Measurements from ENCODE around the gene NUDT2.
"Not testable (repeated sequence)": the region's sequence is repeated elsewhere in the genome, so short reads cannot be mapped to it uniquely, and the experiment has no call there.

NUDT2 gene

GRCh38 chr9:34343090-34343489 is 13.7 kb downstream of the NUDT2 start:
- H3K4me3 Mint-ChIP-seq, result no peak overlapping the region
- peaks cover 81% of the 10 kb centered on the region for H3K36me3 Mint-ChIP-seq (ENCODE audit: low read depth)
- H3K27me3 Mint-ChIP-seq, result no peaks in the 10 kb centered on the region
- intact Hi-C loops (cut with micrococcal nuclease), result no loop called here
- H3K4me1 Mint-ChIP-seq (ENCODE audit: low read depth), result peaks cover 40% of the 10 kb centered on the region
- H3K9me3 Mint-ChIP-seq, result no peaks in the 10 kb centered on the region
- H3K27ac Mint-ChIP-seq, result peak overlapping the region; percentile 78

DNA sequence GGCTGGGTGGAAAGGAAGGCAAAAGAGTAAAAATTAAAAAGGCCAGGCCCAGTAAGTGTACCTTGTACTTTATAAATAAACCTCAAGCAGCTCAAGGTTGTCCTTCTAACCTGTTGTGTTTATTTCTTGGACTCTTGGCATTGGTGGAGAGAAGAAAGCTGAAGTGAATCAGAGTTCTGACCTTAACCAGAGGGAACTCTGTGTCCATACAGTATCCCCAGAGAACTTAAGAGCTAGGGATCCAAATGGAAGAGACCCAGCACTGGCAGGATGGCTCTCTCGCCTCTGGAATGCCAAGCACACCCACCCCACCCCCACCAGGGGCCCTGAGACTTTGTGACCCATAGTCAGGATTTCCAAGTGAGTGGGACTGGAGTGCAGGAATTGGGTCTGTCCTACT is 14.2 kb downstream of the NUDT2 start:
- H3K4me1 Mint-ChIP-seq (ENCODE audit: low read depth), result peaks cover 40% of the 10 kb centered on the region
- intact Hi-C loops (cut with micrococcal nuclease), result no loop called here
- peaks cover 77% of the 10 kb centered on the region for H3K36me3 Mint-ChIP-seq (ENCODE audit: low read depth)
- H3K27me3 Mint-ChIP-seq, result no peaks in the 10 kb centered on the region
- H3K27ac Mint-ChIP-seq, result peak overlapping the region; percentile 78
- no peaks in the 10 kb centered on the region for H3K9me3 Mint-ChIP-seq
- H3K4me3 Mint-ChIP-seq, result no peak overlapping the region

- H3K4me1 Mint-ChIP-seq (ENCODE audit: low read depth), result peaks cover 18% of the 10 kb centered on the region
- no peak overlapping the region for H3K4me3 Mint-ChIP-seq
- intact Hi-C loops (cut with micrococcal nuclease), result no loop called here
- H3K27me3 Mint-ChIP-seq, result no peaks in the 10 kb centered on the region
- H3K9me3 Mint-ChIP-seq, result no peaks in the 10 kb centered on the region
- peaks cover 64% of the 10 kb centered on the region for H3K36me3 Mint-ChIP-seq (ENCODE audit: low read depth)
- peak overlapping the region; percentile 17 for H3K27ac Mint-ChIP-seq
These were observed 17.8 kb downstream of the NUDT2 start for GRCh38 chr9:34346873-34347799.

GRCh38 chr9:34347800-34348158 is 18.4 kb downstream of the NUDT2 start:
- peaks cover 64% of the 10 kb centered on the region for H3K36me3 Mint-ChIP-seq (ENCODE audit: low read depth)
- no peaks in the 10 kb centered on the region for H3K9me3 Mint-ChIP-seq
- H3K4me1 Mint-ChIP-seq (ENCODE audit: low read depth), result peaks cover 14% of the 10 kb centered on the region
- no peaks in the 10 kb centered on the region for H3K27me3 Mint-ChIP-seq
- no peak overlapping the region for H3K4me3 Mint-ChIP-seq
- peak overlapping the region; percentile 17 for H3K27ac Mint-ChIP-seq
- intact Hi-C loops (cut with micrococcal nuclease), result no loop called here

DNA sequence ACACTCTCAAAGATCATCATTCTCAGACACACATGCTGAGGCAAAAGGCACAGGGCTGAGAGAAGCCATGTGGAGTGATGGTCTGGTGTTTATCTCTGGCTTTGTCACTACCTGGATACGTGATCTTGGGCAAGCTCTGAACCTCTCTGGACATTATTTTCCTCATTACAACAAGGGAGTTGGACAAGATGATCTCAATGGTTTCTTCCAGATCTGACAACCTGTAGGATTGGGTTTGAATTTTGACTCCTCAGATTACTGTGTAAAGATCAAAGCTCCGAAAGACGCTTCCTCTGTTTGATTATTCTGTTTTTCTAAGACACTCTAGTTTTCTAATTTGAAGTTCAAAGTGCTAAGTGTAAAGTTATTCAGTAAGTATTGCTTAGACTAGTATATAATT is 20.0 kb downstream of the NUDT2 start:
- Mint-ChIP-seq H3K36me3 (ENCODE audit: low read depth) (peaks cover 49% of the 10 kb centered on the region), H3K4me3 (no peak overlapping the region), H3K4me1 (ENCODE audit: low read depth) (peaks cover 6% of the 10 kb centered on the region), H3K9me3 (no peaks in the 10 kb centered on the region), H3K27me3 (no peaks in the 10 kb centered on the region), H3K27ac (no peak overlapping the region)
- intact Hi-C loops (cut with micrococcal nuclease), result no loop called here

DNA sequence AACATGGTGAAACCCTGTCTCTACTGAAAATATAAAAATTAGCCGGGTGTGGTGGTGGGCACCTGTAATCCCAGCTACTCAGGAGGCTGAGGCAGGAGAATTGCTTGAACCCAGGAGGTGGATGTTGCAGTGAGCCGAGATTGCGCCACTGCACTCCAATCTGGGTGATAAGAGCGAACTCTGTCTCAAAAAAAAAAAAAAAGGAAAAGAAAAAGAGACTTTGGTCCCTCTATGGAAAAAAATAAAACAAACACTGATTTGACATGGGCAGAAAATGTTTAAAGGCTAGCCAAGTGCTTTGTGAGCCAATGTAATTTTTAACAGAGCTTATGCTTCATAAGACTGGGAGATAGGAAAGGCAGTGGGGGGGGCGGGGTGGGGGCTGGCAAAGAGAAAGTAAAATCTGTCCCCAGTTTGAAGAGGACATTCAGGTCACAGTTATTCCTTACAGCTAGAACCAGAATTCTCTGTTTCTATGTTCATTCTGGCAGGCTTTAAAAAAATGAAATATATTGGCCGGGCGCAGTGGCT is 22.8 kb downstream of the NUDT2 start:
- H3K27me3 Mint-ChIP-seq; intact Hi-C loops (cut with micrococcal nuclease); H3K27ac Mint-ChIP-seq; H3K4me3 Mint-ChIP-seq; H3K4me1 Mint-ChIP-seq (ENCODE audit: low read depth); H3K9me3 Mint-ChIP-seq: not testable (repeated sequence)
- peaks cover 30% of the 10 kb centered on the region for H3K36me3 Mint-ChIP-seq (ENCODE audit: low read depth)

GRCh38 chr9:34352957-34353356 is 23.6 kb downstream of the NUDT2 start:
- not testable (repeated sequence) for H3K9me3 Mint-ChIP-seq

DNA sequence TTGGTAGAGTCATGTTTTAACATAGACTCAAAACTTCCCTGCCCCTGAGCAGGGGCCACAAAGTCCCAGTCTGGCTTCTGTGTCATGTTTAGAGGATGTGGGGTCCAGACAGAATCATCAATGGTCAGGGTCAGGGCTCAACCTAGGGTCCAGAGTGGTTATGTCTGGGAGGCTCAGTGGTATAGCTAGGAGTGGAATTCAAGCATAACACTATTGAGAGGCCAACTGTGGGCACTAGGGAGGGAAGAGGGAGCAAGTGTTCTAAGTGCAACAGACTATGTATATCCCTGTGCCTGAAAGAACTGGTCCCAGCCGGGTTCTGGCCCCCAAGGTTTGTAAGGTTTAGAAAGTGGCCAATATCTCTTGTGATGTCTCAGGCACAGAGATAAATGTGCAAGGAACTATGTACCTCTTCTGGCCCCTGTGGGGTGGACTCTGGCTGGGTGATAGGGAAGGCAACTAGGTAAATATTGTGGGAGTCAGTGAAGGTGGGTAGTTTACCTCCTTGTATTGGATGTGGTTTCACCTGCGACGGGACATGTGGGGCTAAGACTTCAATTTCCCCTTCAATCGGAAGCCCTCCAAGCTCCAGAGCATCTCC is 33.3 kb downstream of the NUDT2 start:
- intact Hi-C loops (cut with micrococcal nuclease), result no loop called here
- Mint-ChIP-seq H3K4me1 (ENCODE audit: low read depth) (peaks cover 9% of the 10 kb centered on the region), H3K36me3 (ENCODE audit: low read depth) (no peaks in the 10 kb centered on the region), H3K27me3 (peaks cover 2% of the 10 kb centered on the region), H3K27ac (no peak overlapping the region), H3K4me3 (no peak overlapping the region), H3K9me3 (peaks cover 4% of the 10 kb centered on the region)

More at GRCh38 chr9:34352957-34353356, 23.6 kb downstream of the NUDT2 start:
- H3K4me1 Mint-ChIP-seq (ENCODE audit: low read depth); H3K27ac Mint-ChIP-seq; intact Hi-C loops (cut with micrococcal nuclease); H3K27me3 Mint-ChIP-seq; H3K4me3 Mint-ChIP-seq: not testable (repeated sequence)
- H3K36me3 Mint-ChIP-seq (ENCODE audit: low read depth), result peaks cover 24% of the 10 kb centered on the region

DNA sequence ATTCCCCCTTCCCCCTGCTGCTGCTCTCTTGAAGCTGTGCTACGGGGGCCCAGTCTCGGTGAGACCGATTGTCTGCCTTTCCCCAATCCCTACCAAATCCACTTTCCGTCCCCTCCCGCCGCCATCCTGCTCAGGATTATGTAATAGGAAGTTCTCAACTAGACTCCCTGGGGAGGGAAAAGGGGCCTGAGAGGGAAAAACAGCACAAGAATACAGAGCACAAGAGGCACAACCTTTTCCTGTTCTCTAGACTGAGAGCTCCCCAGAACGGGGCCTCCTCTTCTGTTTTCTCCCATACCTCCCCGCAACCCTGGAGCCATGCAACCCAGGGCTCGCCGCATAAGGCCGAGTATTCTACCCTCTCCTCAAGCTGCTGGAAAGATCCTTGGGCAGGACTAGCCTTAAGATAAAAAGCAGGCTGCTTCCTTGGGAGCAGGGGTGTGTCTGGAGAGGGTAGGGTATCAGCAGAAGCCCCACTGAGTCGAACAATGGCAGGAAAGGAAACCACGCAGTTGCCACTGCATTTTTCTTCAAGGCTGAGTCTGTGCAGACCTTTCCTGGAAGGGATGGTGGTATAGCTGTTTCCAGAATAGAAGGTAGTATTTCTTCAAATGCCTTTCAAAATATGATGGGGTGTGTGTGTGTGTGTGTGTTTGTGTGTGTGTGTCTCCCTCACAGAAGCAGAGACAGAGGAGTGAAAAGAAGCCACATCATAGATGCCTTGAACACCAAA is 34.4 kb downstream of the NUDT2 start:
- no peak overlapping the region for H3K4me3 Mint-ChIP-seq

GRCh38 chr9:34365282-34365681 is 35.9 kb downstream of the NUDT2 start:
- H3K27me3 Mint-ChIP-seq, result peaks cover 2% of the 10 kb centered on the region
- intact Hi-C loops (cut with micrococcal nuclease), result no loop called here
- H3K9me3 Mint-ChIP-seq, result no peaks in the 10 kb centered on the region
- H3K4me1 Mint-ChIP-seq (ENCODE audit: low read depth), result peaks cover 9% of the 10 kb centered on the region
- no peaks in the 10 kb centered on the region for H3K36me3 Mint-ChIP-seq (ENCODE audit: low read depth)
- no peak overlapping the region for H3K4me3 Mint-ChIP-seq
- H3K27ac Mint-ChIP-seq, result no peak overlapping the region

More for the DNA sequence above, 34.4 kb downstream of the NUDT2 start:
- intact Hi-C loops (cut with micrococcal nuclease), result no loop called here
- Mint-ChIP-seq H3K4me1 (ENCODE audit: low read depth) (peaks cover 9% of the 10 kb centered on the region), H3K36me3 (ENCODE audit: low read depth) (no peaks in the 10 kb centered on the region), H3K27ac (no peak overlapping the region), H3K9me3 (no peaks in the 10 kb centered on the region), H3K27me3 (peaks cover 2% of the 10 kb centered on the region)

DNA sequence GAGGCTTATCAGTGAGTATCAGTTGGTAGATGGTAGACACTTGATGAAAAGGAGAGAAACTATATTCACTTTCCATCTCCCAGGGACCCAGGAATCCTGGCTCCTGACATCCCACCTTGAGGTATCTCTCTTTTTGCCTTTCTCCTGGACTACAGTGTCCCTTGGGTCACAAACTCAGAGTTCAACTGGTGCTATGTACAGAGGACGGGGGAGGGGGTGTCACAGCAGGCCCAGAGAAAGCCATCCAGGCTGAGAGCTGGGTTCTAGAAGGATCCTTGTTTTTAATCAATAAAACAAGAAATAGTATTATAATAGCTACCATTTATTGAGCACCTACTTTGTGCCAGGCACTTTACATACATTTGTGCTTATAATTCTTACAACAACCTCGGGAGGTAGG is 37.0 kb downstream of the NUDT2 start:
- H3K4me1 Mint-ChIP-seq (ENCODE audit: low read depth), result peaks cover 9% of the 10 kb centered on the region
- peaks cover 6% of the 10 kb centered on the region for H3K36me3 Mint-ChIP-seq (ENCODE audit: low read depth)
- H3K27ac Mint-ChIP-seq, result no peak overlapping the region
- H3K4me3 Mint-ChIP-seq, result no peak overlapping the region
- H3K9me3 Mint-ChIP-seq, result peaks cover 7% of the 10 kb centered on the region
- peaks cover 3% of the 10 kb centered on the region for H3K27me3 Mint-ChIP-seq
- intact Hi-C loops (cut with micrococcal nuclease), result no loop called here

DNA sequence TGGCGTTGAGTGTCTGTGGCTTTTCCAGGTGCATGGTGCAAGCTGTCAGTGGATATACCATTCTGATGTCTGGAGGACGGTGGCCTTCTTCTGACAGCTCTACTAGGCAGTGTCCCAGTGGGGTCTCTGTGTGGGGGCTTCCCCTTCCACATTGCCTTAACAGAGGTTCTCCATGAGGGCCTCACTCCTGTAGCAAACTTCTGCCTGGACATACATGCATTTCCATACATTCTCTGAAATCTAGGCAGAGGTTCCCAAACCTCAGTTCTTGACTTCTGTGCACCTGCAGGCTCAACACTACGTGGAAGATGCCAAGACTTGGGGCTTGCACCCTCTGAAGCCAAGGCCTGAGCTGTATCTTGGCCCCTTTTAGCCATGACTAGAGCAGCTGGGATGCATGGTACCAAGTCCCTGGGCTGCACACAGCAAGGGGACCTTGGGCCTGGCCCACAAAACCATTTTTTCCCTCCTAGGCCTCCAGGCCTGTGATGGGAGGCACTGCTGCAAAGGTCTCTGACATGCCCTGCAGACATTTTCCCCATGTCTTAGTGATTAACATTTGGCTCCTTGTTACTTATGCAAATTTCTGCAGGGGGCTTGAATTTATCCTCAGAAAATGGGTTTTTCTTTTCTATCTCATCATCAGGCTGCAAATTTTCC is 38.5 kb downstream of the NUDT2 start:
- H3K4me3 Mint-ChIP-seq; H3K36me3 Mint-ChIP-seq (ENCODE audit: low read depth); H3K27ac Mint-ChIP-seq; H3K9me3 Mint-ChIP-seq; H3K4me1 Mint-ChIP-seq (ENCODE audit: low read depth); H3K27me3 Mint-ChIP-seq; intact Hi-C loops (cut with micrococcal nuclease): not testable (repeated sequence)

DNA sequence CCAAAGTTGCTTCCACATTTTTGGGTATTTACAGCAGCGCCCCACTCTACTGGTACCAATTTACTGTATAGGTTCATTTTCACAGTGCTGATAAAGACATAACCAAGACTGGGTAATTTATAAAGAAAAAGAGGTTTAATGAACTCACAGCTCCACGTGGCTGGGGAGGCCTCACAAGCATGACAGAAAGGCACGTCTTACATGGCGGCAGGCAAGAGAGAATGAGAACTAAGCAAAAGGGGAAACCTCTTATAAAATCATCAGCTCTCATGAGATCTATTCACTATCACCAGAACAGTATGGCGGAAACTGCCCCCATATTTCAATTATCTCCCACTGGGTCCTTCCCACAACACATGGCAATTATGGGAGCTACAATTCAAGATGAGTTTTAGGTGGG is 39.4 kb downstream of the NUDT2 start:
- H3K36me3 Mint-ChIP-seq (ENCODE audit: low read depth); intact Hi-C loops (cut with micrococcal nuclease); H3K27ac Mint-ChIP-seq; H3K4me3 Mint-ChIP-seq; H3K4me1 Mint-ChIP-seq (ENCODE audit: low read depth); H3K27me3 Mint-ChIP-seq; H3K9me3 Mint-ChIP-seq: not testable (repeated sequence)
